Keratinocyte (primary cell): ENCODE data around the gene ABHD6. TPM values are rescaled to one million over a fixed set of nuclear protein-coding genes. Genes with fewer than 3 reads are reported as not detected.
"Not testable (repeated sequence)": the region's sequence is repeated elsewhere in the genome, so short reads cannot be mapped to it uniquely, and the experiment has no call there.

Source experiments
- DNase-seq: peaks from one replicate; pipeline ENCODE4 v3.0.0-alpha.2; 2011; ENCODE audit warnings: low read depth, missing footprints, low spot score
- FAIRE-seq: peaks from 2 replicates; lab custom pipeline; 2011; peaks lifted over from hg19 to GRCh38; lab: Jason Lieb, UNC
- H2AFZ ChIP-seq: 2 replicates; pipeline ENCODE4 v1.6.0; 2012; ENCODE audit warnings: low read length, control low read depth, inconsistent platforms; ENCODE audit not compliant: control insufficient read depth
- H3K27ac ChIP-seq: 2 replicates; pipeline ENCODE4 v1.5.1; 2011; ENCODE audit warnings: low read length; ENCODE audit not compliant: control insufficient read depth, insufficient read depth
- H3K27me3 ChIP-seq: 3 replicates; pipeline ENCODE4 v1.6.0; 2011; ENCODE audit warnings: low read length; ENCODE audit not compliant: control insufficient read depth, insufficient read depth; ENCODE audit errors: extremely low read depth
- H3K36me3 ChIP-seq, 2 experiments: 2 replicates in 1 of 2; 3 replicates in 1 of 2; pipeline ENCODE4 v1.5.1; 2011; ENCODE audit warnings: low read length in 2 of 2, mild to moderate bottlenecking in 1 of 2; ENCODE audit not compliant: control insufficient read depth in 2 of 2, insufficient read depth in 2 of 2; ENCODE audit errors: extremely low read depth in 1 of 2
- H3K4me1 ChIP-seq: 3 replicates; pipeline ENCODE4 v1.5.1; 2011; ENCODE audit warnings: low read length; ENCODE audit not compliant: control insufficient read depth, insufficient read depth; ENCODE audit errors: extremely low read depth
- H3K4me2 ChIP-seq: 3 replicates; pipeline ENCODE4 v1.6.0; 2011; ENCODE audit warnings: low read depth, low read length; ENCODE audit not compliant: control insufficient read depth, insufficient read depth; ENCODE audit errors: extremely low read depth
- H3K4me3 ChIP-seq, 3 experiments: fragments of 200-600 bp in 1 of 3; sonication (generic) in 1 of 3; 2 replicates in 2 of 3; 3 replicates in 1 of 3; pipeline ENCODE4 v1.5.1; 2011 to 2016; ENCODE audit warnings: low read length in 3 of 3, mild to moderate bottlenecking in 3 of 3, control low read depth in 2 of 3, inconsistent platforms in 1 of 3, low read depth in 1 of 3, mixed read lengths in 1 of 3, mixed run types in 1 of 3, moderate library complexity in 1 of 3; ENCODE audit not compliant: control insufficient read depth in 2 of 3, insufficient read depth in 2 of 3; ENCODE audit errors: extremely low read depth in 1 of 3
- H3K79me2 ChIP-seq: 2 replicates; pipeline ENCODE4 v1.6.0; 2012; ENCODE audit warnings: low read length; ENCODE audit not compliant: control insufficient read depth, insufficient read depth
- H3K9ac ChIP-seq: 3 replicates; pipeline ENCODE4 v1.6.0; 2011; ENCODE audit warnings: low read length; ENCODE audit not compliant: control insufficient read depth, insufficient read depth; ENCODE audit errors: extremely low read depth
- H3K9me1 ChIP-seq: 3 replicates; pipeline ENCODE4 v1.6.0; 2011; ENCODE audit warnings: low read length; ENCODE audit not compliant: control insufficient read depth, insufficient read depth; ENCODE audit errors: extremely low read depth
- H3K9me3 ChIP-seq: 2 replicates; pipeline ENCODE4 v1.5.1; 2012; ENCODE audit warnings: low read depth, low read length; ENCODE audit not compliant: control insufficient read depth
- H4K20me1 ChIP-seq: 3 replicates; pipeline ENCODE4 v1.6.0; 2011; ENCODE audit warnings: low read length; ENCODE audit not compliant: control insufficient read depth, insufficient read depth; ENCODE audit errors: extremely low read depth
- EZH2 ChIP-seq: IDR thresholded peaks from one replicate; pipeline ENCODE4 v1.6.1; 2012; ENCODE audit warnings: inconsistent platforms, mild to moderate bottlenecking, low read length, moderate library complexity
- dilution Hi-C: fragments of 300-500 bp; cut with MboI; formaldehyde crosslinking; loops from one replicate; pipeline ENCODE4 v1.7.0; 2020; ENCODE audit warnings: low sequenced_read_pairs; ENCODE audit not compliant: extremely low pct_ligation_motif_present
- polyA plus RNA-seq, 5 experiments: library from polyadenylated mRNA; depleted of rRNA in 3 of 5; stranded (reverse) in 3 of 5; stranded (forward) in 1 of 5; unstranded in 1 of 5; fragments of >200 nt; gene quantifications; 1 replicate in 1 of 5; 2 replicates in 3 of 5; 3 replicates in 1 of 5; pipeline versions ENCODE4 v1.2.1 to v1.2.3, GENCODE V29; 2011 to 2012; ENCODE audit warnings: missing spikeins in 2 of 5, low read depth in 1 of 5, low replicate concordance in 1 of 5
- TF ChIP-seq, protein P1 (sequence below), 3 experiments: IDR thresholded peaks in 1 of 3; conservative IDR thresholded peaks in 1 of 3; optimal IDR thresholded peaks in 1 of 3; 2 replicates in 2 of 3; 3 replicates in 1 of 3; pipeline versions ENCODE3 to v1.5.1; 2011; ENCODE audit warnings: low read length in 3 of 3, mild to moderate bottlenecking in 3 of 3, moderate library complexity in 2 of 3, control low read depth in 1 of 3, inconsistent platforms in 1 of 3; ENCODE audit not compliant: insufficient read depth in 2 of 3; ENCODE audit errors: extremely low read depth in 1 of 3

ABHD6 gene
- polyA plus RNA-seq, 1 donor (not counting 4 experiments of a cell fraction or from before 2014, with no cell fraction given) = 15.2 TPM

DNA sequence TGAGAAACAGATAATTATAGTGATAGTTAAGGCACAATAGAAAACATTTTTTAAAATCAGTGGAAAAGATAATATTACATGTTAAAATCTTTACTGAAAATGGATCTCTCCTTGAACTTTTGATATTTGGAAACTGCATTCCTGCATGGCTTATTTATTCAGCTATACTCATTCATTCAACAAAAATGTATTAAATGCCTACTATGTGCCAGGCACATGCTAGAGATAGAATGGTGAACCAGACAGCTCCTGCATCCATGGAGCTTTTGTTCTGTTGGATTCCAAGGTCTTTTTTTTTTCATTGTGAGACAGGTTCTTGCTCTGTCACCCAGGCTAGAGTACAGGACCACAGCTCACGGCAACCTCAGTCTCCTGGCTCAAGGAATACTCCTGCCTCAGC, 99.6 kb downstream of the ABHD6 start:
- H3K9ac ChIP-seq = no peak overlapping the region
- dilution Hi-C loops = no loop called here
- no peak for FAIRE-seq

DNA sequence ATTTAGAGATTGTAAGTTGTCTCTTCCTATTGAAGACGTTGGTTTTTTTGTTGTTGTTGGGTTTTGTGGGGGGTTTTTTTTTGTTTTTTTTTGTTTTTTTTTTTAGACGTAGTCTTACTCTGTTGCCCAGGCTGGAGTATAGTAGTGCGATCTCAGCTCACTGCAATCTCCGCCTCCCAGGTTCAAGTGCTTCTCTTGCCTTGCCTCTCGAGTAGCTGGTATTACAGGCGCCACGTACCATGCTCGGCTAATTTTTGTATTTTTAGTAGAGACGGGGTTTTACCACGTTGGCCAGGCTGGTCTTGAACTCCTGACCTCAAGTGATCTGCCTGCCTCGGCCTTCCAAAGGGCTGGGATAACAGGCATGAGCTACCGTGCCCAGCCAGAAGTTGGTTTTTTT, 101.6 kb downstream of the ABHD6 start:
- H3K4me1 ChIP-seq = peaks cover 21% of the 10 kb centered on the region
- H3K4me2 ChIP-seq, H3K4me3 ChIP-seq, H3K9me3 ChIP-seq, FAIRE-seq, H4K20me1 ChIP-seq, H3K27me3 ChIP-seq, H3K9ac ChIP-seq, H3K79me2 ChIP-seq, DNase-seq, H3K9me1 ChIP-seq, H2AFZ ChIP-seq, H3K36me3 ChIP-seq, dilution Hi-C loops, H3K27ac ChIP-seq: not testable (repeated sequence)

More for the DNA sequence above, 99.6 kb downstream of the ABHD6 start:
- H3K36me3 ChIP-seq = peaks cover 0 to 5% of the 10 kb centered on the region in 2 experiments
- no peaks in the 10 kb centered on the region for H3K9me1 ChIP-seq
- no peak overlapping the region for H3K27ac ChIP-seq
- H3K9me3 ChIP-seq = no peaks in the 10 kb centered on the region
- no peaks in the 10 kb centered on the region for H3K27me3 ChIP-seq
- no peak overlapping the region for H3K4me3 ChIP-seq
- no peak for DNase-seq
- TF ChIP-seq EZH2 = no peak
- TF ChIP-seq, protein P1, sequence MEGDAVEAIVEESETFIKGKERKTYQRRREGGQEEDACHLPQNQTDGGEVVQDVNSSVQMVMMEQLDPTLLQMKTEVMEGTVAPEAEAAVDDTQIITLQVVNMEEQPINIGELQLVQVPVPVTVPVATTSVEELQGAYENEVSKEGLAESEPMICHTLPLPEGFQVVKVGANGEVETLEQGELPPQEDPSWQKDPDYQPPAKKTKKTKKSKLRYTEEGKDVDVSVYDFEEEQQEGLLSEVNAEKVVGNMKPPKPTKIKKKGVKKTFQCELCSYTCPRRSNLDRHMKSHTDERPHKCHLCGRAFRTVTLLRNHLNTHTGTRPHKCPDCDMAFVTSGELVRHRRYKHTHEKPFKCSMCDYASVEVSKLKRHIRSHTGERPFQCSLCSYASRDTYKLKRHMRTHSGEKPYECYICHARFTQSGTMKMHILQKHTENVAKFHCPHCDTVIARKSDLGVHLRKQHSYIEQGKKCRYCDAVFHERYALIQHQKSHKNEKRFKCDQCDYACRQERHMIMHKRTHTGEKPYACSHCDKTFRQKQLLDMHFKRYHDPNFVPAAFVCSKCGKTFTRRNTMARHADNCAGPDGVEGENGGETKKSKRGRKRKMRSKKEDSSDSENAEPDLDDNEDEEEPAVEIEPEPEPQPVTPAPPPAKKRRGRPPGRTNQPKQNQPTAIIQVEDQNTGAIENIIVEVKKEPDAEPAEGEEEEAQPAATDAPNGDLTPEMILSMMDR (optimal IDR thresholded peaks at IDR 0.05 in 1 of 3, IDR thresholded peaks at IDR 0.05 in 1 of 3, conservative IDR thresholded peaks at IDR 0.05 in 1 of 3; ENCODE audit: extremely low read depth in 1 of 3, insufficient read depth in 2 of 3, low read length in 3 of 3) = no peak
- no peak overlapping the region for H2AFZ ChIP-seq
- H3K4me1 ChIP-seq = peaks cover 30% of the 10 kb centered on the region
- no peaks in the 10 kb centered on the region for H4K20me1 ChIP-seq
- H3K4me2 ChIP-seq = no peak overlapping the region
- H3K79me2 ChIP-seq = peaks cover 6% of the 10 kb centered on the region

DNA sequence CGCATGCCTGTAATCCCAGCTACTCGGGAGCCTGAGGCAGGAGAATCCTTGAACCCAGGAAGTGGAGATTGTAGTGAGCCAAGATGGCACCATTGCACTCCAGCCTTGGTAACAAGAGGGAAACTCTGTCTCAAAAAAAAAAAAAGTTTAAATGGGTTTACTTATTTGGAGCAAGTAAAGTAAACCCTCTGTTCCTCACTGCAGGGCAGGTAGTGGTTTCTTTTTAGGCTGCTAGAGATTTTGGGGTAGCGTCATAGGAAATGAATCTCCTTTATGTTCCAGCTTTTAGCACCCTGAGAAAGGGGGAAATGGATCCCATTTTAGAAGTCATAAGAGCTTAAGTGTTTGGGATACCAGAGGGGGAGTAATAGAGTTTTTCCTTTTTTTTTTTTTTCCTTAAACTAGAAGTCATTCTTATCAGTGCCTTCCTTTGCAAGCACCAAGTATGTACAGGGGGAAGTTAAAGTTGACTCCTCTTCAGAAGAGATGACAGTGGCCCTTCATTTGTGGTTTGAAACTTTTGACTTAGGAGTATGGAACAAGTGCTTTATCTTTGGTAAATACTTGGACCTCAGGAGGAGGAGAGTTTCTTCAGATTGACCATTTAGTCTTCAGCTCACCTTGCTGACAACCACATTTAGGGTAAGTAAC, 103.1 kb downstream of the ABHD6 start:
- H3K4me3 ChIP-seq = no peak overlapping the region
- H3K9me3 ChIP-seq = no peaks in the 10 kb centered on the region
- no peak overlapping the region for H3K4me2 ChIP-seq
- no peak for DNase-seq
- H3K36me3 ChIP-seq = peaks cover 3 to 5% of the 10 kb centered on the region in 2 experiments
- H3K27ac ChIP-seq = no peak overlapping the region
- no peaks in the 10 kb centered on the region for H3K27me3 ChIP-seq
- H2AFZ ChIP-seq = no peak overlapping the region
- no peaks in the 10 kb centered on the region for H4K20me1 ChIP-seq
- dilution Hi-C loops = no loop called here
- H3K4me1 ChIP-seq = peaks cover 7% of the 10 kb centered on the region
- no peak for FAIRE-seq
- H3K9me1 ChIP-seq = no peaks in the 10 kb centered on the region
- no peaks in the 10 kb centered on the region for H3K79me2 ChIP-seq
- no peak overlapping the region for H3K9ac ChIP-seq
- no peak for TF ChIP-seq EZH2
- TF ChIP-seq, protein P1 (optimal IDR thresholded peaks at IDR 0.05 in 1 of 3, IDR thresholded peaks at IDR 0.05 in 1 of 3, conservative IDR thresholded peaks at IDR 0.05 in 1 of 3; ENCODE audit: extremely low read depth in 1 of 3, insufficient read depth in 2 of 3, low read length in 3 of 3) = no peak
